Measurements from ENCODE around the gene REC114. TPM values are rescaled to one million over a fixed set of nuclear protein-coding genes. Genes with fewer than 3 reads are reported as not detected.
"Not testable (repeated sequence)": the region's sequence is repeated elsewhere in the genome, so short reads cannot be mapped to it uniquely, and the experiment has no call there.

REC114 gene
- polyA plus RNA-seq, 1 experiment, result not detected

GRCh38 chr15:73538123-73538522 is 95.2 kb downstream of the REC114 start:
- ChIA-PET POLR2A (no interaction called here), CTCF (no interaction called here)

GRCh38 chr15:73538563-73539211 is 95.7 kb downstream of the REC114 start:
- no peak overlapping the region for H3K4me3 ChIP-seq (ENCODE audit: low read depth, low read length)
- POLR2A ChIA-PET, result no interaction called here
- DNase-seq (ENCODE audit: low read depth, low spot score), result no peak
- H3K27me3 ChIP-seq (ENCODE audit: control insufficient read depth, insufficient read depth, low read length), result no peaks in the 10 kb centered on the region
- TF ChIP-seq CTCF (IDR thresholded peaks at IDR 0.05; ENCODE audit: low read depth, low read length), result no peak
- H3K27ac ChIP-seq (ENCODE audit: low read depth, low read length), result no peak overlapping the region
- CTCF ChIA-PET, result no interaction called here
- no peaks in the 10 kb centered on the region for H3K9me3 ChIP-seq (ENCODE audit: control insufficient read depth, insufficient read depth, low read length)

More at GRCh38 chr15:73538123-73538522, 95.2 kb downstream of the REC114 start:
- Histone ChIP-seq H3K27me3 (ENCODE audit: control insufficient read depth, insufficient read depth, low read length) (no peaks in the 10 kb centered on the region), H3K4me3 (ENCODE audit: low read depth, low read length) (no peak overlapping the region), H3K9me3 (ENCODE audit: control insufficient read depth, insufficient read depth, low read length) (no peaks in the 10 kb centered on the region), H3K27ac (ENCODE audit: low read depth, low read length) (no peak overlapping the region)
- no peak for TF ChIP-seq CTCF (IDR thresholded peaks at IDR 0.05; ENCODE audit: low read depth, low read length)
- no peak for DNase-seq (ENCODE audit: low read depth, low spot score)

GRCh38 chr15:73539212-73540128 is 96.5 kb downstream of the REC114 start:
- Histone ChIP-seq H3K9me3 (ENCODE audit: control insufficient read depth, insufficient read depth, low read length) (no peaks in the 10 kb centered on the region), H3K27me3 (ENCODE audit: control insufficient read depth, insufficient read depth, low read length) (no peaks in the 10 kb centered on the region), H3K4me3 (ENCODE audit: low read depth, low read length) (no peak overlapping the region), H3K27ac (ENCODE audit: low read depth, low read length) (no peak overlapping the region)
- DNase-seq (ENCODE audit: low read depth, low spot score), result no peak
- CTCF ChIA-PET, result interaction anchor here (4.6 kb wide), 1 partner anchor 97 kb away, joined by 14 read pairs; no protein-coding TSS in a partner anchor
- POLR2A ChIA-PET, result no interaction called here
- TF ChIP-seq CTCF (IDR thresholded peaks at IDR 0.05; ENCODE audit: low read depth, low read length), result no peak

- ChIA-PET POLR2A (no interaction called here), CTCF (interaction anchor here (4.6 kb wide), 1 partner anchor 96 kb away, joined by 14 read pairs; no protein-coding TSS in a partner anchor)
- Histone ChIP-seq H3K9me3 (ENCODE audit: control insufficient read depth, insufficient read depth, low read length) (no peaks in the 10 kb centered on the region), H3K4me3 (ENCODE audit: low read depth, low read length) (no peak overlapping the region), H3K27me3 (ENCODE audit: control insufficient read depth, insufficient read depth, low read length) (no peaks in the 10 kb centered on the region), H3K27ac (ENCODE audit: low read depth, low read length) (no peak overlapping the region)
- TF ChIP-seq CTCF (IDR thresholded peaks at IDR 0.05; ENCODE audit: low read depth, low read length), result no peak
- no peak for DNase-seq (ENCODE audit: low read depth, low spot score)
Measured at GRCh38 chr15:73540161-73540560, 97.2 kb downstream of the REC114 start.

- Histone ChIP-seq H3K27me3 (ENCODE audit: control insufficient read depth, insufficient read depth, low read length) (no peaks in the 10 kb centered on the region), H3K27ac (ENCODE audit: low read depth, low read length) (no peak overlapping the region), H3K4me3 (ENCODE audit: low read depth, low read length) (no peak overlapping the region), H3K9me3 (ENCODE audit: control insufficient read depth, insufficient read depth, low read length) (no peaks in the 10 kb centered on the region)
- ChIA-PET CTCF (interaction anchor here (4.6 kb wide), 1 partner anchor 95 kb away, joined by 14 read pairs; no protein-coding TSS in a partner anchor), POLR2A (no interaction called here)
- no peak for TF ChIP-seq CTCF (IDR thresholded peaks at IDR 0.05; ENCODE audit: low read depth, low read length)
- no peak for DNase-seq (ENCODE audit: low read depth, low spot score)
Measured at GRCh38 chr15:73541479-73541878, 98.5 kb downstream of the REC114 start.

GRCh38 chr15:73548925-73549324 is 106.0 kb downstream of the REC114 start:
- POLR2A ChIA-PET; H3K27me3 ChIP-seq (ENCODE audit: control insufficient read depth, insufficient read depth, low read length); H3K4me3 ChIP-seq (ENCODE audit: low read depth, low read length); H3K27ac ChIP-seq (ENCODE audit: low read depth, low read length); H3K9me3 ChIP-seq (ENCODE audit: control insufficient read depth, insufficient read depth, low read length); DNase-seq (ENCODE audit: low read depth, low spot score): not testable (repeated sequence)
- CTCF ChIA-PET, result interaction anchor here (4.8 kb wide), 1 partner anchor 88 kb away, joined by 26 read pairs; no protein-coding TSS in a partner anchor
